ENCODE measurements around the gene ENTPD2. TPM values are rescaled to one million over a fixed set of nuclear protein-coding genes. Genes with fewer than 3 reads are reported as not detected.

ENTPD2 gene
- total and polyA plus RNA-seq, 2 donors (not counting 1 experiment from before 2014, with no cell fraction given), result under 0.01 TPM; not detected in 1

GRCh38 chr9:137056739-137057415 lies 3.0 kb upstream of the ENTPD2 start:
- Histone ChIP-seq H3K79me2 (ENCODE audit: control insufficient read depth, insufficient read depth, low read length) (no peaks in the 10 kb centered on the region), H3K9me3 (ENCODE audit: control insufficient read depth, insufficient read depth, low read depth, low read length) (no peaks in the 10 kb centered on the region), H2AFZ (ENCODE audit: low read length) (no peak overlapping the region), H3K9ac (ENCODE audit: insufficient read depth, low read length) (no peak overlapping the region), H3K27me3 (ENCODE audit: control insufficient read depth, insufficient read depth, low read length) (peaks cover 18% of the 10 kb centered on the region), H3K36me3 (ENCODE audit: control insufficient read depth, insufficient read depth, low read length) (no peaks in the 10 kb centered on the region), H3K27ac (ENCODE audit: insufficient read depth, low read length) (no peak overlapping the region), H4K20me1 (ENCODE audit: control insufficient read depth, extremely low read depth, insufficient read depth, low read length) (no peaks in the 10 kb centered on the region), H3K4me3 (replicated peaks in 1 of 4; ENCODE audit: control extremely low read depth in 1 of 4, insufficient read depth in 1 of 4, low read depth in 3 of 4, low read length in 4 of 4) (no peak overlapping the region), H3K4me1 (ENCODE audit: control insufficient read depth, extremely low read depth, insufficient read depth, low read length) (peaks cover 2% of the 10 kb centered on the region), H3K4me2 (ENCODE audit: extremely low read depth, insufficient read depth, low read length) (no peak overlapping the region)
- TF ChIP-seq, protein P1, sequence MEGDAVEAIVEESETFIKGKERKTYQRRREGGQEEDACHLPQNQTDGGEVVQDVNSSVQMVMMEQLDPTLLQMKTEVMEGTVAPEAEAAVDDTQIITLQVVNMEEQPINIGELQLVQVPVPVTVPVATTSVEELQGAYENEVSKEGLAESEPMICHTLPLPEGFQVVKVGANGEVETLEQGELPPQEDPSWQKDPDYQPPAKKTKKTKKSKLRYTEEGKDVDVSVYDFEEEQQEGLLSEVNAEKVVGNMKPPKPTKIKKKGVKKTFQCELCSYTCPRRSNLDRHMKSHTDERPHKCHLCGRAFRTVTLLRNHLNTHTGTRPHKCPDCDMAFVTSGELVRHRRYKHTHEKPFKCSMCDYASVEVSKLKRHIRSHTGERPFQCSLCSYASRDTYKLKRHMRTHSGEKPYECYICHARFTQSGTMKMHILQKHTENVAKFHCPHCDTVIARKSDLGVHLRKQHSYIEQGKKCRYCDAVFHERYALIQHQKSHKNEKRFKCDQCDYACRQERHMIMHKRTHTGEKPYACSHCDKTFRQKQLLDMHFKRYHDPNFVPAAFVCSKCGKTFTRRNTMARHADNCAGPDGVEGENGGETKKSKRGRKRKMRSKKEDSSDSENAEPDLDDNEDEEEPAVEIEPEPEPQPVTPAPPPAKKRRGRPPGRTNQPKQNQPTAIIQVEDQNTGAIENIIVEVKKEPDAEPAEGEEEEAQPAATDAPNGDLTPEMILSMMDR (conservative IDR thresholded peaks at IDR 0.05 in 1 of 2, IDR thresholded peaks at IDR 0.05 in 1 of 2; ENCODE audit: low read depth in 1 of 2, low read length in 2 of 2), result no peak
- no peak for TF ChIP-seq EZH2 (IDR thresholded peaks at IDR 0.05; ENCODE audit: low read length, missing control alignments)
- no peak for DNase-seq (ENCODE audit: low read depth in 2 of 2)

- peak; percentile 80 to 91 for DNase-seq (ENCODE audit: low read depth in 2 of 2)
- Histone ChIP-seq H3K9ac (ENCODE audit: insufficient read depth, low read length) (no peak overlapping the region), H3K79me2 (ENCODE audit: control insufficient read depth, insufficient read depth, low read length) (no peaks in the 10 kb centered on the region), H3K4me1 (ENCODE audit: control insufficient read depth, extremely low read depth, insufficient read depth, low read length) (peaks cover 2% of the 10 kb centered on the region), H3K9me3 (ENCODE audit: control insufficient read depth, insufficient read depth, low read depth, low read length) (no peaks in the 10 kb centered on the region), H3K27ac (ENCODE audit: insufficient read depth, low read length) (no peak overlapping the region), H3K4me2 (ENCODE audit: extremely low read depth, insufficient read depth, low read length) (peak overlapping the region; percentile 32), H3K27me3 (ENCODE audit: control insufficient read depth, insufficient read depth, low read length) (peaks cover 18% of the 10 kb centered on the region), H2AFZ (ENCODE audit: low read length) (no peak overlapping the region), H3K36me3 (ENCODE audit: control insufficient read depth, insufficient read depth, low read length) (no peaks in the 10 kb centered on the region), H4K20me1 (ENCODE audit: control insufficient read depth, extremely low read depth, insufficient read depth, low read length) (no peaks in the 10 kb centered on the region), H3K4me3 (replicated peaks in 1 of 4; ENCODE audit: control extremely low read depth in 1 of 4, insufficient read depth in 1 of 4, low read depth in 3 of 4, low read length in 4 of 4) (no peak overlapping the region)
- no peak for TF ChIP-seq EZH2 (IDR thresholded peaks at IDR 0.05; ENCODE audit: low read length, missing control alignments)
- TF ChIP-seq, protein P1 (conservative IDR thresholded peaks at IDR 0.05 in 1 of 2, IDR thresholded peaks at IDR 0.05 in 1 of 2; ENCODE audit: low read depth in 1 of 2, low read length in 2 of 2), result no peak
Observed at GRCh38 chr9:137055385-137056364, 1.8 kb upstream of the ENTPD2 start.

- no peak overlapping the region for H3K27ac ChIP-seq (ENCODE audit: insufficient read depth, low read length)
- no peaks in the 10 kb centered on the region for H3K36me3 ChIP-seq (ENCODE audit: control insufficient read depth, insufficient read depth, low read length)
- no peak overlapping the region for H2AFZ ChIP-seq (ENCODE audit: low read length)
- TF ChIP-seq EZH2 (IDR thresholded peaks at IDR 0.05; ENCODE audit: low read length, missing control alignments), result no peak
- TF ChIP-seq, protein P1 (conservative IDR thresholded peaks at IDR 0.05 in 1 of 2, IDR thresholded peaks at IDR 0.05 in 1 of 2; ENCODE audit: low read depth in 1 of 2, low read length in 2 of 2), result no peak
- H3K9ac ChIP-seq (ENCODE audit: insufficient read depth, low read length), result no peak overlapping the region
- H3K4me1 ChIP-seq (ENCODE audit: control insufficient read depth, extremely low read depth, insufficient read depth, low read length), result peaks cover 2% of the 10 kb centered on the region
- peaks cover 22% of the 10 kb centered on the region for H3K27me3 ChIP-seq (ENCODE audit: control insufficient read depth, insufficient read depth, low read length)
- H3K9me3 ChIP-seq (ENCODE audit: control insufficient read depth, insufficient read depth, low read depth, low read length), result no peaks in the 10 kb centered on the region
- no peak for DNase-seq (ENCODE audit: low read depth in 2 of 2)
- H3K4me2 ChIP-seq (ENCODE audit: extremely low read depth, insufficient read depth, low read length), result no peak overlapping the region
- H3K4me3 ChIP-seq (replicated peaks in 1 of 4; ENCODE audit: control extremely low read depth in 1 of 4, insufficient read depth in 1 of 4, low read depth in 3 of 4, low read length in 4 of 4), result no peak overlapping the region
- no peaks in the 10 kb centered on the region for H4K20me1 ChIP-seq (ENCODE audit: control insufficient read depth, extremely low read depth, insufficient read depth, low read length)
- H3K79me2 ChIP-seq (ENCODE audit: control insufficient read depth, insufficient read depth, low read length), result no peaks in the 10 kb centered on the region
Observed at GRCh38 chr9:137054932-137055384, 1.1 kb upstream of the ENTPD2 start.

Data from fibroblast of lung (primary cell).